Liver (tissue), 9 donors: ENCODE data around the gene AXDND1. TPM values are rescaled to one million over a fixed set of nuclear protein-coding genes. Genes with fewer than 3 reads are reported as not detected.
"Not testable (repeated sequence)": the region's sequence is repeated elsewhere in the genome, so short reads cannot be mapped to it uniquely, and the experiment has no call there.

Experiments used
- DNase-seq: peaks from one replicate; pipeline ENCODE4 v3.0.0-alpha.2; 2017; ENCODE audit warnings: low spot score
- H3K27ac ChIP-seq, 2 donors: one replicate each; pipeline ENCODE4 v1.7.0; 2013; ENCODE audit warnings: inconsistent platforms in 2 of 2, low read length in 2 of 2, control low read depth in 1 of 2, low read depth in 1 of 2, mild to moderate bottlenecking in 1 of 2
- H3K27me3 ChIP-seq, 4 donors: one replicate each; pipeline versions ENCODE4 v1.6.1 to v1.7.0; 2013; ENCODE audit warnings: low read length in 3 of 4, inconsistent platforms in 1 of 4, mild to moderate bottlenecking in 1 of 4, moderate library complexity in 1 of 4; ENCODE audit not compliant: control insufficient read depth in 4 of 4, insufficient read depth in 4 of 4
- H3K36me3 ChIP-seq, 4 donors: one replicate each; pipeline versions ENCODE4 v1.6.1 to v1.7.0; 2013; ENCODE audit warnings: low read length in 3 of 4, mild to moderate bottlenecking in 3 of 4, low read depth in 1 of 4, moderate library complexity in 1 of 4; ENCODE audit not compliant: control insufficient read depth in 4 of 4, insufficient read depth in 3 of 4
- H3K4me1 ChIP-seq, 4 donors: one replicate each; pipeline versions ENCODE4 v1.6.1 to v1.7.0; 2013; ENCODE audit warnings: low read length in 3 of 4, mild to moderate bottlenecking in 3 of 4, moderate library complexity in 1 of 4; ENCODE audit not compliant: control insufficient read depth in 4 of 4, insufficient read depth in 4 of 4
- H3K4me3 ChIP-seq, 3 donors: one replicate each; pipeline versions ENCODE4 v1.6.1 to v1.7.0; 2013; ENCODE audit warnings: low read length in 3 of 3, control low read depth in 1 of 3, low read depth in 1 of 3, mild to moderate bottlenecking in 1 of 3
- H3K9ac ChIP-seq, 2 donors: one replicate each; pipeline ENCODE4 v1.7.0; 2013; ENCODE audit warnings: low read length in 2 of 2, mild to moderate bottlenecking in 2 of 2, moderate library complexity in 2 of 2, control low read depth in 1 of 2, low read depth in 1 of 2
- H3K9me3 ChIP-seq, 4 donors: one replicate each; pipeline versions ENCODE4 v1.6.1 to v1.7.0; 2013; ENCODE audit warnings: low read length in 3 of 4; ENCODE audit not compliant: control insufficient read depth in 4 of 4
- JUND ChIP-seq, 2 donors: IDR thresholded peaks; 2 replicates each; pipeline ENCODE4 v1.6.1; 2016; ENCODE audit warnings: antibody characterized with exemption in 2 of 2
- MAX ChIP-seq: IDR thresholded peaks from 2 replicates; pipeline ENCODE4 v1.6.1; 2016; ENCODE audit warnings: antibody characterized with exemption
- NR2F2 ChIP-seq: IDR thresholded peaks from 2 replicates; pipeline ENCODE4 v1.6.1; 2016; ENCODE audit warnings: antibody characterized with exemption
- RAD21 ChIP-seq, 2 donors: IDR thresholded peaks; 2 replicates each; pipeline ENCODE4 v1.6.1; 2016; ENCODE audit warnings: antibody characterized with exemption in 2 of 2, mild to moderate bottlenecking in 2 of 2
- REST ChIP-seq: IDR thresholded peaks from 2 replicates; pipeline ENCODE4 v1.6.1; 2016; ENCODE audit warnings: antibody characterized with exemption, mild to moderate bottlenecking
- RXRA ChIP-seq, 2 donors: IDR thresholded peaks; 2 replicates each; pipeline ENCODE4 v1.6.1; 2017 to 2018; ENCODE audit warnings: antibody characterized with exemption in 2 of 2, mild to moderate bottlenecking in 1 of 2
- SP1 ChIP-seq: IDR thresholded peaks from 2 replicates; pipeline ENCODE4 v1.6.1; 2018; ENCODE audit warnings: antibody characterized with exemption, mild to moderate bottlenecking
- TAF1 ChIP-seq: conservative IDR thresholded peaks from 2 replicates; pipeline ENCODE4 v1.6.1; 2016; ENCODE audit warnings: antibody characterized with exemption, mild to moderate bottlenecking
- WGBS: extraction: QIAGEN DNeasy Blood & Tissue Kit; methylation state at CpG from one replicate; pipeline ENCODE4 v1.1.7; 2013; 5-methylcytosine and 5-hydroxymethylcytosine counted together
- polyA plus RNA-seq, 2 donors: library from polyadenylated mRNA; stranded (reverse) in 1 of 2; unstranded in 1 of 2; fragments of 200-250 nt in 1 of 2; fragments of >200 nt in 1 of 2; fragmentation: Nextera tagmentation in 1 of 2; extraction: Ambion mirVana in 1 of 2; gene quantifications; one replicate each; pipeline versions ENCODE4 v1.2.1 to v1.2.3, GENCODE V29; 2013 to 2015
- total RNA-seq, 2 donors: library from RNA; depleted of rRNA; stranded (reverse); fragments of >200 nt; gene quantifications; one replicate each; pipeline ENCODE4 v1.2.3, GENCODE V29; 2014
- donor health status: healthy.
- donor health status: healthy.
- donor health status: healthy.
- donor health status: healthy.
- donor health status: healthy.

The AXDND1 gene
- total and polyA plus RNA-seq, 4 donors, result 0.25 TPM; not detected in 3

- TF ChIP-seq REST (no peak), TAF1 (no peak)
Observed at GRCh38 chr1:179351281-179351680, 14.5 kb upstream of the AXDND1 start (continued).

GRCh38 chr1:179352236-179352635 is 13.5 kb upstream of the AXDND1 start:
- Histone ChIP-seq H3K4me3 (no peak overlapping the region), H3K4me1 (peaks cover 0 to 1% (median 0%) of the 10 kb centered on the region in 4 donors), H3K36me3 (peaks cover 2 to 46% (median 39%) of the 10 kb centered on the region in 4 donors), H3K9ac (no peak overlapping the region), H3K9me3 (no peaks in the 10 kb centered on the region), H3K27me3 (no peaks in the 10 kb centered on the region), H3K27ac (no peak overlapping the region)
- no peak for DNase-seq
- TF ChIP-seq REST, result no peak
- no peak for TF ChIP-seq JUND (IDR thresholded peaks at IDR 0.05)
- WGBS, result 100% methylated on average over 2 of the region's 2 CpGs

- Histone ChIP-seq H3K4me1 (peaks cover 0 to 1% (median 0%) of the 10 kb centered on the region in 4 donors), H3K27me3 (no peaks in the 10 kb centered on the region), H3K27ac (no peak overlapping the region), H3K9ac (no peak overlapping the region), H3K36me3 (peaks cover 2 to 36% (median 30%) of the 10 kb centered on the region in 4 donors), H3K9me3 (no peaks in the 10 kb centered on the region), H3K4me3 (no peak overlapping the region)
- WGBS, result 89% methylated on average over 5 of the region's 5 CpGs
- TF ChIP-seq SP1 (peak; percentile 24), JUND (IDR thresholded peaks at IDR 0.05) (peak; percentile 57 to 76), MAX (no peak), RAD21 (IDR thresholded peaks at IDR 0.05) (no peak), NR2F2 (peak; percentile 73), RXRA (IDR thresholded peaks at IDR 0.05) (peak; percentile 44 to 52)
- no peak for DNase-seq
Observed at GRCh38 chr1:179353546-179353945, 12.2 kb upstream of the AXDND1 start.

GRCh38 chr1:179361631-179362030 is 4.1 kb upstream of the AXDND1 start:
- H3K36me3 ChIP-seq, H3K4me3 ChIP-seq, H3K27me3 ChIP-seq, H3K9me3 ChIP-seq, H3K9ac ChIP-seq, H3K27ac ChIP-seq, H3K4me1 ChIP-seq, DNase-seq: not testable (repeated sequence)
- WGBS, result 92% methylated on average over 2 of the region's 2 CpGs
